Measurements from ENCODE around the gene RHBDL1.

The RHBDL1 gene

GRCh38 chr16:695355-696089 is 20.1 kb downstream of the RHBDL1 start:
- Histone ChIP-seq H3K4me2 (ENCODE audit: low read length) (peak overlapping the region; percentile 97), H3K4me1 (ENCODE audit: control insufficient read depth, low read length) (peaks cover 22% of the 10 kb centered on the region), H3K9me3 (ENCODE audit: control insufficient read depth, insufficient read depth, low read length) (no peaks in the 10 kb centered on the region), H3K27me3 (ENCODE audit: control insufficient read depth, low read length) (peaks cover 26% of the 10 kb centered on the region), H3K79me2 (ENCODE audit: control insufficient read depth, low read length) (no peaks in the 10 kb centered on the region), H3K4me3 (ENCODE audit: low read length) (peak overlapping the region; percentile 80), H3F3A (ENCODE audit: control insufficient read depth, insufficient read depth) (peaks cover 7% of the 10 kb centered on the region), H3K36me3 (ENCODE audit: control insufficient read depth, low read length) (no peaks in the 10 kb centered on the region), H3K27ac (ENCODE audit: low read depth, low read length) (no peak overlapping the region), H4K20me1 (ENCODE audit: control insufficient read depth, insufficient read depth, low read depth, low read length) (no peaks in the 10 kb centered on the region), H3K9me2 (replicated peaks; ENCODE audit: control insufficient read depth, low read length) (no peaks in the 10 kb centered on the region)
- TF ChIP-seq EZH2phosphoT487 (IDR thresholded peaks at IDR 0.05; ENCODE audit: borderline replicate concordance, low read length), result no peak
- TF ChIP-seq, protein P1, sequence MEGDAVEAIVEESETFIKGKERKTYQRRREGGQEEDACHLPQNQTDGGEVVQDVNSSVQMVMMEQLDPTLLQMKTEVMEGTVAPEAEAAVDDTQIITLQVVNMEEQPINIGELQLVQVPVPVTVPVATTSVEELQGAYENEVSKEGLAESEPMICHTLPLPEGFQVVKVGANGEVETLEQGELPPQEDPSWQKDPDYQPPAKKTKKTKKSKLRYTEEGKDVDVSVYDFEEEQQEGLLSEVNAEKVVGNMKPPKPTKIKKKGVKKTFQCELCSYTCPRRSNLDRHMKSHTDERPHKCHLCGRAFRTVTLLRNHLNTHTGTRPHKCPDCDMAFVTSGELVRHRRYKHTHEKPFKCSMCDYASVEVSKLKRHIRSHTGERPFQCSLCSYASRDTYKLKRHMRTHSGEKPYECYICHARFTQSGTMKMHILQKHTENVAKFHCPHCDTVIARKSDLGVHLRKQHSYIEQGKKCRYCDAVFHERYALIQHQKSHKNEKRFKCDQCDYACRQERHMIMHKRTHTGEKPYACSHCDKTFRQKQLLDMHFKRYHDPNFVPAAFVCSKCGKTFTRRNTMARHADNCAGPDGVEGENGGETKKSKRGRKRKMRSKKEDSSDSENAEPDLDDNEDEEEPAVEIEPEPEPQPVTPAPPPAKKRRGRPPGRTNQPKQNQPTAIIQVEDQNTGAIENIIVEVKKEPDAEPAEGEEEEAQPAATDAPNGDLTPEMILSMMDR (IDR thresholded peaks at IDR 0.05; ENCODE audit: low read depth, low read length, poor library complexity, severe bottlenecking), result no peak

GRCh38 chr16:698911-699671 is 23.6 kb downstream of the RHBDL1 start:
- H3K4me2 ChIP-seq (ENCODE audit: low read length), result no peak overlapping the region
- H4K20me1 ChIP-seq (ENCODE audit: control insufficient read depth, insufficient read depth, low read depth, low read length), result no peaks in the 10 kb centered on the region
- TF ChIP-seq, protein P1 (IDR thresholded peaks at IDR 0.05; ENCODE audit: low read depth, low read length, poor library complexity, severe bottlenecking), result no peak
- no peak for TF ChIP-seq EZH2phosphoT487 (IDR thresholded peaks at IDR 0.05; ENCODE audit: borderline replicate concordance, low read length)
- no peaks in the 10 kb centered on the region for H3K9me3 ChIP-seq (ENCODE audit: control insufficient read depth, insufficient read depth, low read length)
- no peak overlapping the region for H3K4me3 ChIP-seq (ENCODE audit: low read length)
- H3F3A ChIP-seq (ENCODE audit: control insufficient read depth, insufficient read depth), result no peaks in the 10 kb centered on the region; the same call in 1 of the 2 replicates
- H3K9me2 ChIP-seq (replicated peaks; ENCODE audit: control insufficient read depth, low read length), result no peaks in the 10 kb centered on the region
- H3K4me1 ChIP-seq (ENCODE audit: control insufficient read depth, low read length), result peaks cover 18% of the 10 kb centered on the region
- H3K27me3 ChIP-seq (ENCODE audit: control insufficient read depth, low read length), result peaks cover 55% of the 10 kb centered on the region
- no peaks in the 10 kb centered on the region for H3K36me3 ChIP-seq (ENCODE audit: control insufficient read depth, low read length)
- H3K79me2 ChIP-seq (ENCODE audit: control insufficient read depth, low read length), result no peaks in the 10 kb centered on the region
- H3K27ac ChIP-seq (ENCODE audit: low read depth, low read length), result no peak overlapping the region

DNA sequence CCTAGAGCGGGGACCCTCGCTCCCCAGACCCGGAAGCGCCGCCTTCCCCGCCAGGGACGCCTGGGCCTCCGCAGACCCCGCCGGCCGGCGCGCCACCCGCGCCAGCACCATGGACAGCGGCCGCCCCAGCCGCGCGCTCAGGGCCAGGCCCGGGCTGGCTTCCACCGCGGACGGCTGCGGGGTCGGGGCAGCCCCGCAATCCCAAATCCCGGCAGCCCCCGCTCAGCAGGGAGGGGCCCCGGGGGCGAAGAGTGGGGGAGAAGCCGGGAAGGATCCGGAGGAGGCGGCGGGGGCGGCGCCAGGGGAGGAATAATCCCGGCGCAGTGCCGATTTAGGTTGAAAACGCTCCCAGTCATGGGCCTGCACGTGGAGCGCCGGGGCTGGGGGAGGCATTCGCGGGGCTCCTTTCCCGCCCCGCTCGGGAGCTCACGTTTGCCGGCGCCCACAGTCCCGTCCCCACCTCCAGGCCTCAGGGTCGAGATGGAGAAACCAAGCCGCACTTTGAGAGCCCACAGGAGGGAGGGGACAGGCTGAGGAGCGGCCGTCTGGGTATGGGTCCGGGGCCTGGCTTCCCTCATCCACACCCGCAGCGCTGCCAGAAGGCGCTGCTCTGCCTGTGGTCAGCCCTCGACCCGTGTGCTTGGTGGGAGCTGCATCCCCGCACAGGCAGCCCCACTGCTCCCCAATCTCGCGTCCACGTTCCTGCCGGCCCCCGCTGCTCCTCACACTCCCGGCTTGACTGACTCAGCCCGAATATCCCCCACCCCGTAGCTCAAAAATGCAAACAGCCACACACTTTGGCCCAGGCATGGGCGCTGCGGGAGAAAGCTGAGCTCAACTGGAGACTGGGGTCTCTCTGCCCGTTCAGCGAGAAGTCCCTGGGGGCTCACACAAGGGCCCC is 25.5 kb downstream of the RHBDL1 start:
- Histone ChIP-seq H3K36me3 (ENCODE audit: control insufficient read depth, low read length) (no peaks in the 10 kb centered on the region), H3K4me3 (ENCODE audit: low read length) (no peak overlapping the region), H3K27ac (ENCODE audit: low read depth, low read length) (no peak overlapping the region), H3K4me2 (ENCODE audit: low read length) (no peak overlapping the region), H3K27me3 (ENCODE audit: control insufficient read depth, low read length) (peaks cover 49% of the 10 kb centered on the region), H3F3A (ENCODE audit: control insufficient read depth, insufficient read depth) (no peaks in the 10 kb centered on the region), H3K9me3 (ENCODE audit: control insufficient read depth, insufficient read depth, low read length) (no peaks in the 10 kb centered on the region), H3K79me2 (ENCODE audit: control insufficient read depth, low read length) (no peaks in the 10 kb centered on the region), H4K20me1 (ENCODE audit: control insufficient read depth, insufficient read depth, low read depth, low read length) (no peaks in the 10 kb centered on the region), H3K9me2 (replicated peaks; ENCODE audit: control insufficient read depth, low read length) (no peaks in the 10 kb centered on the region), H3K4me1 (ENCODE audit: control insufficient read depth, low read length) (peaks cover under 1% of the 10 kb centered on the region)
- no peak for TF ChIP-seq EZH2phosphoT487 (IDR thresholded peaks at IDR 0.05; ENCODE audit: borderline replicate concordance, low read length)
- TF ChIP-seq, protein P1 (IDR thresholded peaks at IDR 0.05; ENCODE audit: low read depth, low read length, poor library complexity, severe bottlenecking), result no peak
